HG02642 (cell line): Measurements from ENCODE around the gene SHF.
A peak's percentile ranks its signal among the peaks of the same experiment; 100 is the strongest.
"Not testable (repeated sequence)": the region's sequence is repeated elsewhere in the genome, so short reads cannot be mapped to it uniquely, and the experiment has no call there.

Experiments used
- ATAC-seq: cut with Tn5 transposase; IDR thresholded peaks from one replicate; pipeline ENCODE4 v1.9.1; 2021; ENCODE audit warnings: mild to moderate bottlenecking; ENCODE audit not compliant: unreplicated experiment, poor library complexity

Gene SHF, protein sequence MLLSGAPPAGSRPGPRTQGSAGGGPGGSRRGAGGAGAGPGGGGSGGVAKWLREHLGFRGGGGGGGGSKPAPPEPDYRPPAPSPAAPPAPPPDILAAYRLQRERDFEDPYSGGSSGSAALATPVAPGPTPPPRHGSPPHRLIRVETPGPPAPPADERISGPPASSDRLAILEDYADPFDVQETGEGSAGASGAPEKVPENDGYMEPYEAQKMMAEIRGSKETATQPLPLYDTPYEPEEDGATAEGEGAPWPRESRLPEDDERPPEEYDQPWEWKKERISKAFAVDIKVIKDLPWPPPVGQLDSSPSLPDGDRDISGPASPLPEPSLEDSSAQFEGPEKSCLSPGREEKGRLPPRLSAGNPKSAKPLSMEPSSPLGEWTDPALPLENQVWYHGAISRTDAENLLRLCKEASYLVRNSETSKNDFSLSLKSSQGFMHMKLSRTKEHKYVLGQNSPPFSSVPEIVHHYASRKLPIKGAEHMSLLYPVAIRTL

DNA sequence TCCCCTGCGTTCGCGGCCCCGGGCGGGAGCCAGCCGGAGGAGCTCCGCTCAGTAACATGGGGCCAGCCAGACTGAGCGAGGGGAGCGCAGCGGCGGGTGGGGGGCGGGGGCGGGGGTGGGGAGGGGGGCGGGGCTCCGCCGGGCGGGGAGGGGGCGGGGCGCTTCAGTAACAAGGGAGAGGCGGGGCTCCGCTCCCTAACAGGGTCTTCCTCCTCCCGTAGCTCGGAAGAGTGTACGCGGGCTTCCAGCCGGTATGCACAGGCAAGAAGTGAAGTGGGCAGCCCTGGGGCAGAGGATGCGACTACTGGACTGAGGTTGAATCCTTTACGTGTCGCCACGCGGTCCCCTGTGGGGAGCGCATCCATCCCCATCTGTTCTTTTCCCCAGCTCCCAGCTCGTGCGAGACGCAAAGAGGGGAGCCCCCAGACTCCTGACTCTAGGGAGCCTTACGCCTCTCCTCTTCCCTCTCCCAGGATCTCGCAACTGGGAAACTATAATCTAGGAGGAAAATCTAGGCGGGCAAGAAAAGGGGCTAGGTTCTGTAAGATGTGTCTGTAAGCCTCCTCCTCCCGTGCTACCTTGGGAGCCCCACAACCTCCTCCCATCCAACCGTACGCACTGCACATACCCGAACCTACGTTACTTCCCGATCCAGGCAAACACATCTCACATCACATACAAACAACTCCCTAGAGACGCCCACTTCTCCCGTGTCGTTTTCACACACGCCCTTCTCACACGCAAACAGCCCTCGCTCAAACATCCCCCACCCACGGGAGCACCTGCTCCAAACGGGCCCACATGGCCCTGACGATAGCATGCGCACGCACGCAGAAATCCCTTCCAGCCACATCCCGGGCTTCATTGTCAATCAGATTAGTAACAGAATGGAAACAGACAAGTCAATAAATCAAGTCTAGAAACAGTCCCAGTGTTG lies at the start of gene SHF:
SHF (minus strand) TSS at position 73 of the 937 bp plus-strand sequence; CDS start at position 58, 15 bp downstream.
- ATAC-seq, result peak; percentile 45

DNA sequence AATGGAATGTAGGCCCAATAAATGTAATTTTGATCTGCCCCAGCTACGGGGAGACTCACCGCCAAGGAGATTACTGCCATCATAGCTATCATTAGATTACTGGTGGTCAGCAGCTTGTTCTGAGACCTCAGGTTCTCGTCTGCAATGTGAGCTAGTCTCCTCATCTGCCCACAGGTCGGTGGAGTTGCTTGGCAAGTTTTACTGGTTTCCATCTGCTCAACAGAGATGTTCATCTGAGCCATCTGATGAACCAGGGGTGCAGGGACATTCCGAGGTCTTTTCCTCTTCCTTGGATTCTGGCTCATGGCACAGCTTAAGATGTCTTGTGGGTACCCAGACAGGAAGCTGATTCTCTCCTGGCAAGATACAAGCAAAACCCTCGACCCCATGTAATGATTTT lies 49.0 kb upstream of the SHF start:
- ATAC-seq, result not testable (repeated sequence)

DNA sequence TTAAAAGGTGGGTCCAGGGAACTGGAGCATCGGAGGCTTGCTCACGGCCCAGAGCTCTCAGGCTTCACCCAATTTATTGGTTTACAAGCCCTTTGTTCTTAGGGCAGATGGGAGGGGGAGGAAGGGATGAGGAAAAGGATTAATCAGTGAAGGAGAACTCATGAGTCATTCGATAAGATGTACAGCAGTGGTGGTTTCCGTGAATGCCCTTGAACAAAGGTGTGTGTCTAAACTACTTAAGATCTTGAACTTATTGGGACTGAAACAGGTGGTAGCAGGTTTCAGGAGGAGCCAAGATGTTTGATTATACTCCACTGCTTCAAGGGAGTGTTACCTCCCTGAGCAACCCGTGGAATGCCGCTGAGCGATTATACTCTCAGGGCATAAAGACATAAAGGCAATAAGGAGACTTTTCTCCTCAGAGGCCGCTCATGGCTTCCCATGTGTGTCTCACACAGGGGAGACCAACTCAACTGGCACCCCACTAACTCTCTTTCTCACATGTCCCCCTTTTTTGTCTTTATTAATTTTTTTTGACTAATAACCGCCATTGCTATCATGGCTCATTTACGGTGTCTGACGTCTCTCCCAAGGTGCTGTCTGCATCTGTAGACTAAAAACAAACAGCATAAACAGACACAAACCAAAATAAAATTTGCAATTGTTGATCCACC lies 46.9 kb upstream of the SHF start:
- no peak for ATAC-seq

DNA sequence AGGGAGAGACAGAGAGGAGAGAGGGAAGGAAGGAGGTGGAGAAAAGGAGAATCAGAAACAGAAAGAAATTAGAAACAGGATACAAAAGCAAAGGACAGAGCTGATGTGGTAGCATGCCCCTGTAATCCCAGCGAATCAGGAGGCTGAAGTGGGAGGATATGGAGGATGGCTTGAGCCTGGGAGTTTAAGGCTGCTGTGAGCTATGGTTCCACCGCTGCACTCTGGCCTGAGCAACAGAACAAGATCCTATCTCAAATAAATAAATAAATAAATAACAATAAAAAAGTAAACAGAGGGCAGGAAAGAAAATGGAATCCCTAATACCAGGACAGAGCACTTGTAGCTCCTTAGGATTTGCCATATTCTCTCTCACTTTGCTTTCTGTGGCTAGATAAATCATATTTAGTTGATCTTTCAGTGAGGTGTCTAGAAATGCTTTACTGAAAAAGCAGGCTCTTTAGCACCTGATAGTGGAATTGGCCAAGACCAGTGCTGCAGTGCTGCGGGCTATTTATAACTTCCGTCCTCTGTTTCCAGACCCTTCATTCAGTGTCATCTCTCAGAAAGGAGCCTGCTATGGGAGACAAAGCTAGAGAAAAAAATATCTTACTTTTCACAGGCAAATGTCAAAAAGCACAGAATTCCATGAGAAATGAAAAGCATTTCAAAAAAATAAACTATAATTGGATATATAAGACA lies 44.2 kb upstream of the SHF start:
- no peak for ATAC-seq

DNA sequence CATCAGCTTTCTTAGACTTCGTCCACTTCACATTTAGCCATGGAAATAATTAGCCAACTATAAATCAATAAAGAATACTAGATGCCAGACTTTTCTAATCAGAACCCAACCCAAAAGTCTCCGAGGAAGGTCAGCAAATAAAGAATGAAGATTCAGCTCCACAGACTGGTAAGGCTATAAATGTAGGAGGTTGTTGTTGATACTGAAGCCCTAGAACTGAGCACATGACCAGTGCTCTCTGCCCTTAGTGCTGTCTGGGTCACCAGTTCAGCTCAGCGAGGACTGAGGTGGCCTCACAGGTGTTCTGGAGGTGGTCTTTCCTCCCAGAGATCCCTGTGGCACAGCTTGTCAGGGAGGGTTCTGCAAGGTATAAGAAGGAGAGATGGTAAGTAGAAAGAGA lies 43.4 kb upstream of the SHF start:
- no peak for ATAC-seq

DNA sequence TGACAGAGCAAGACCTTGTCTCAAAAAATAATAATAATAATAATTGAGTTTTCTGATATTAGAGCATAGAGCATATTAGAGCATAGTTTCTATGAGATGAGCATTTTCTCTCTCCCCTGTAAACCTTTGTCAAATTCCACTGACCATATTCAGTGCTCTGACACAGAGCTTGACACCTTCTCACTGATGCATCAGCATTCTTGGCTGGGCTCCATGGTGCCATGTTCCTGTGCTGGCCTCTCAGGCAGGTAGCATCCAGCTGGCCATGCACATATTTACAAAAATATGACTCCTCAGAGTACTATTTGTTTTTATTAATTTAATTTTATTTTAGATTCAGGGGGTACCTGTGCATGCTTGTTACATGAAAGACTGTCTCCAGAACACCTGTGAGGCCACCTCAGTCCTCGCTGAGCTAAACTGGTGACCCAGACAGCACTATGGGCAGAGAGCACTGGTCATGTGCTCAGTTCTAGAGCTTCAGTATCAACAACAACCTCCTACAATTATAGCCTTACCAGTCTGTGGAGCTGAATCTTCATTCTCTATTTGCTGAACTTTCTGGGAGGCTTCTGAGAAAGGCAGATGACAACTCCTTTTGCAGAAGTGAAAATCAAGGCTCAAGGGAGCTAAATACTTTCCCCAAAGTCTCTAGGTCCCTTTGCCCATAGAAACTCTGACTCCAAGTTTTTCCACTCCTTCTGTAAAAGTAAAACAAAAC lies 42.6 kb upstream of the SHF start:
- ATAC-seq, result no peak

DNA sequence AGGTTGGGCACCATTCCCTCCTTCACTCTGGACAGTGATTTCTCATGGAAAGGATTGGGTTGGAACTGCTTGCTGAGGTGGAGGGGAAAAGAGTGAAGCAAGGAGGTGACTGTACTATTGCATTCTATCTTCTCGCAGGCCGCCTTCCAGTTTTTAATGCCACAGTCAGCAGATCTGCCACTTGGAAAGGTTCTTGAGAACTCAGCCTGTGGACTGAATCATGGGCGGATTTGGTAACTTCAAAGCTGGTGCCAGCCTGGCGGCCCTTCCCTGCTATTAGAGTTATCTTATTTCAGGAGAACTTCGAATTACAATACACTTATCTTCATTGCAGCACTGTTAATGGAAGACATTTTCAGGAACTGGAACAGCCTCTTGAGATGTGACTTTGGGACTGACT lies 41.2 kb upstream of the SHF start:
- no peak for ATAC-seq

DNA sequence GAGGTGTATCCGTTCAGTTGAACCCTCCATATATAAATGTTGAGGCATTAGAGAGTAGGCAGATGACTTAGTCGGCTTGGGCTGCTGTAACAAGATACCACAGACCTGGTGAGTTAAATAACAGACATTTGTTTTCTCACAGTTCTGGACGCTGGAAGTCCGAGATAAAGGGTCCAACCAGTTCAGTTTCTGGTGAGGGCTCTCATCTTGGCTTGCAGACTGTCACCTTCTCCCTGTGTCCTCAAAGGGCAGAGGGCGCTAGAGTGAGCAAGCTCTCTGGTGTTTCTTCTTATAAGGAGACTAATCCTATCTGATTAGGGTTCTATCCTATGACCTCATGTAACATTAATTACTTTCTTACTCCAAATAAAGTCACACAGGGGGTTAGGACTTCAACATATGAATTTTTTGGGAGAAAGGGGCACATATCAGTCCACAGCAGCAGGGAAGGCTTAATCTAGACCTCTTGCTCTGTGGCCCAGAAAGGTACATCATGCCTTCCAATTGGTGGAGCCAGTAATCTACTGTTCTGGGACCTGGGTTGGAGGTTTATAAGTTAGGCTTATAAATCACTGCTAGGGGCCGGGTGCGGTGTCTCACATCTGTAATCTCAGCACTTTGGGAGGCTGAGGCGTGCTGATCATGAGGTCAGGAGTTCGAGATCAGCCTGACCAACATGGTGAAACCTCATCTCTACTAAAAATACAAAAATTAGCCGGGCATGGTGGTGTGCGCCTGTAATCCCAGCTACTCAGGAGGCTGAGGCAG lies 37.9 kb upstream of the SHF start:
- ATAC-seq, result no peak

DNA sequence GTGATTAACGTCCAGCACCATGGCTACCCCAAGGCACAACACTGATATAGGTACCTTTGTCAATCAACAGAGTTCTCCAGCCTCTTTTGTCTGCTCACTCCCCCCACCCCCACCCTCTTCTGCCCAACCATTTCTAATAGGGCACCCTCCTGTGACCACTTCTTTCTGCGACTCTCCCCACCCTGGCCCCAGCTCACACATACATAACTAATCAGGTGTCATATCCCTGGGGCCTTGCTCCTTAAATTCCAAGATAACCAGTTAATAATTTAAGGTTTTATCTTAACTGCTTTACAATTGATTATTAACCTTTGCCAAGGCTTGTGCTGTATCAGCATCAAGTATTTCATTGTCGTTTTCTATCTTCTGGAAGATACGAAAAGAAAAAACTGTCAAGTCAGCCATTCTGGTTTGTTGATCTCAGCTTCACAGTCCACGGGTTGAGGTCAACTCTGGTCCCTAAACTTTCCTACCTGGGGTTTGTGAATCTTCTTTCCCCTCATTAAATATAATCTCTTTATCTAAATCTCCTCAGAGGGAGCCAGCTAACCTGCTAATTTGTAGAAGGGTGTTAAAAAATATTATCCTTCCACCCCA lies 37.0 kb upstream of the SHF start:
- ATAC-seq, result no peak

DNA sequence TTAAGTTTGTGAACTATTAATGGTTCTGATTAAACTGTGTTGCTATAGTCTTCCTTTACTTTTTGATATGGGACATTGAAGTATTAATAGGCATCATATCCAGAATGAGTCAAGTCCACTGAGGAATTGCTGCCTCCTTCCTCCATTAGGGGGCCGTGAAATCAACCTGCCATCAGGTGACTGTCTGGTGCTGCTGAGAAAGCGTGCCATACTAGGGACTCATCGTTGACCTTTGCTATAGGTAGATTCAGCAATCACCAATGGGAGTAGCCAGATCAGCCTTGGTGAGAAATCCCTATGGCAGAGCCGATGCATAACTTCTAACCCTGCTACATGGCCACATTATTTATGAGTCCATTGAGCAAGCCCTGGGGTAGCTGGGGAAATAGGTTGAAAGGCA lies 34.2 kb upstream of the SHF start:
- no peak for ATAC-seq

DNA sequence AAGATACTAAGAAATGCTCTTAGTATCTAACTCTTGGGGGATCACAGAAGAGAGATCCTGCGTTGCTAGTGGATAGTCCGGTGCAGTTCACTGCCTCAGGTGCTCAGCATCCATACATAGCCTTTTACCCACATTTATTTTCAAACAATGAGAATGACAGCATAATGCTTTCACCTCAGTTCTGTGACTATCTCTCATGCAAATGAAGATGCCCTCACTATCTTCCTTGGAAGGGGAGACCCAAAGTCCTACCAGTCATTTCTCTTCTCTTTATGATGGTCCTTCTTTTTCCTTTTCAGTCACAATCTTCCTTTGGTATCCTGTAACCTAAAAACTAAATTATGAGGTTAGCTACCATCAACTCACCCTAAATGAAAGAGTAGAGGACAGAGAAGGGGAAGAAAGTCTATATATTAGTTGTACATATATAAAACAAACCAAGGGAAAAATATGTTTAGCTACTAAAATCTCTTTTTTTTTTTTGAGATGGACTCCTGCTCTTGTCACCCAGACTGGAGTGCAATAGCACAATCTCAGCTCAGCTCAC lies 33.4 kb upstream of the SHF start:
- ATAC-seq, result no peak

DNA sequence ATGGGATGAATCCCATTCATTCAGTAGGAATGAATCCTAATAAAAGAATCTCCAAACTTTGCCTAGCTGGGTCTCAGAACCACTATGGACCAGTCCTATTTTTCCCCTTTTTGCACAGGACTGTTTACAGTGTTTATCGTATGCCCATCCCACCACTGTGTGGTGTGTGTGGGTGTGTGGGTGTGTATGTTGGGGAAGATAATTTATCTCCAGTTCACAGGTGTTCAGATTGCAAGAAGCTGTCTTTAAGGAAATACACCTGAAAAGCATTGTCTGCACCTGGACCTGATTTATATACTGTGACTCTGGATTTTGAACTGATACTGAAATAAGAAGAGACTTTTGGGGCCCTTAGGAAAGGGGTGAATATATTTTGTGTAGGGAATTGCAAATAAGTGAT lies 24.7 kb upstream of the SHF start:
- ATAC-seq, result no peak

DNA sequence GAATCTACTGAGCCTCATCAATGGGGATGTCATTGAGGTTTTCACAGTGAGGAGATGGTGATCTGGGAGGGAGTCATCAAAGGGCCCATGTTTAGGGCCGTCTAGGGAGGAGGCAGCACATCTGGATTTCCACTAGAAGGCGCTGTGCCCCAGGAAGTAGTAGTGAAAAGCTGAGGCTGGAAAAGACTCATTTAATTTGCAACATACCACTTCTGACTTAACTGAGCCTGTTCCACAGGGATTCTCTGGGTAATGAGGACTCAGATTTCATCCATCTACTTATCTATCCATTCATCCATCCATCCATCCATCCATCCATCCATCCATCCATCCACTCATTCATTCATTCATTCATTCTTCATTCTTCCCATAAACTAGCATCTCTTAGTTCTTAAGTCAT lies 17.4 kb upstream of the SHF start:
- peak; percentile 21 for ATAC-seq

DNA sequence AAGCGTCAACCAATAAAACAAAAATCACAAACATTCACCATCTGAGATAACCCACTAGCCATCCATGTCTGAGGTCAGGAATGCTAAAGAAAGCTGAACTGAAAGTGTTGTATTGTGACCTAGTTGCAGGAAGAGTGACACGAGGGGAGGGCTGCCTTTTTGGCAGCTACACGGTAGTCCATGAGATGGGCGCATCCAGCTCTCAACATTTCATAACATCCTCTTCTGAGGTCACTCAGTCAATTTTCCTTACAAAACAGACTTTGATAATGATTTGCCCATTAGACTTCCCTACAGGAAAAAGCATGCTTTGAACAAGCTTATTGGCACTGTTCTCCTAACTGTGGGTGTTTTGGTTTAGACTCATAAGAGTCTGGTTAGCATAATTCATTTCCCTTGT lies 15.4 kb upstream of the SHF start:
- no peak for ATAC-seq

DNA sequence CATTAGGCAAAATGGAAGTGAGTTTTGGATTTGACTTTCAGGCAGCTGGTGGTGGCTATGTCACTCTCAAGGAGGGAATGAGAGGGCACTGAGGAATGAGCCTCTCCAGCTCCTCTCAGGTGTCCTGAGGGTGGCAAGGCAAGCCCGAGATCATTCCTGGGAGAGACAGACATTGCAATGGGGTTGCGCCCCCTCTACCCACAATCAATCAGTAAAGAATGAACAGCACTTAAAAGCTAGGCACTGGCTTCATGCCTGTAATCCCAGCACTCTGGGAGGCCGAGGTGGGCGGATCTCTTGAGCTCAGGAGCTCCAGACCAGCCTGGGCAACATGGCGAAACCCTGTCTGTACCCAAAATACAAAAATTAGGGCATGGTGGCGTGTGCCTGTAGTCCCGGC lies 14.1 kb upstream of the SHF start:
- ATAC-seq, result no peak

DNA sequence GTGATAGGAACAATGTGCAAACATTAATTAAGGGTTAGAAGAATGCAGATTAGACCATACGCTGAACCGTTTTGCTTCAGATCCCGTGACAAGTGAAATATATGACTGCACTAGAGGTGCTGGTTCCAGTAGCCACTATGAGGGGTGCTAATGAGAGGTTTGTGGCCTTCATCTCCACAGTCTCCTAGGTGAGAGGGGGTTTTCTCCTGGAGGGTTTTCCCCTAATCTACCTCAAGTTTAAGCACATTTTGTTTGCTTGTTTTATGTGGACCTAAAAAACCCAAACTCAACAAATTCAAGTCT lies 13.7 kb upstream of the SHF start:
- no peak for ATAC-seq

DNA sequence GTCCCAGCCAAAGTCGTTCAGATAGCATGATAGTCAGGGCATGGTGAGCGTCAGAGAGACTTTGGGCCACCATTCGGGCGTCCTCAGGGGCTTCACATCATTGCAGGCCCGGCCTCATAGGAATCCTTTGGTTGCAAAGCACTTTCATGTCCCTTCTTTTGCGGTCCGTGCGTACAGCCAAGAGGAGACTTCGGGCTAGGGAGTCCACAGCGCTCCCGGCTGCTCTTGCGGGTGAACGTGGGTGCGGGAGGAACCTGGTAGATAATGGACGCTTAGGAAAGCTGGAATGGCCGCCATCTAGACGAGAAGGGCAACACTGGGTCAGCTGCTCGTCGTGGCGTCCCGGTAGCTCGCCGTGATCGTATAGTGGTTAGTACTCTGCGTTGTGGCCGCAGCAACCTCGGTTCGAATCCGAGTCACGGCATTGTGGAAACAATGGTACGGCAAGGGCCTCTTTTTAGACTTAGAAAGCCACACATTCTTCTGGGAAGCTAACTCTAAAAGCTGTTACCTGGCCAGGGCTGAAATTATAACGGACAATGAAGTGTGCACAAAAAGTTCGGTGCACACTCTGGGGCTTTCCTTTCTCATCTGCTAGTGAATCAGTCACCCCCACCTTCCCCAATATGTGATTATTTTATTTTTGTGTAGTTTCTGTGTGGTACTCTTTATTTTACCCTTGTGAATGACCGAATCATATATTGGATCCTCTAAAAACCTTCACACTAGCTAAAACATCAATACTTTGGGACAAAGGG lies 13.2 kb upstream of the SHF start:
- ATAC-seq, result peak; percentile 20
